Prostate gland (tissue), 2 donors: Measurements from ENCODE around the gene LMX1B.

Experiments
- POLR2A ChIP-seq: fragments of 450-650 bp; IDR thresholded peaks from one replicate; pipeline ENCODE4 v1.6.1; 2016; ENCODE audit warnings: antibody characterized with exemption, mild to moderate bottlenecking
- POLR2AphosphoS5 ChIP-seq: sonication (generic); formaldehyde crosslinking; IDR thresholded peaks from one replicate; pipeline ENCODE4 v1.6.1; 2017; ENCODE audit warnings: antibody characterized with exemption
- TF ChIP-seq, protein P1 (sequence below), 4 experiments: fragments of 200-600 bp in 2 of 4; fragments of 450-650 bp in 2 of 4; sonication (generic) in 2 of 4; IDR thresholded peaks; 1 replicate in 3 of 4; 2 replicates in 1 of 4; pipeline ENCODE4 v1.5.1; 2016 to 2019; ENCODE audit warnings: antibody characterized with exemption in 4 of 4, mild to moderate bottlenecking in 2 of 4, moderate library complexity in 2 of 4

DNA sequence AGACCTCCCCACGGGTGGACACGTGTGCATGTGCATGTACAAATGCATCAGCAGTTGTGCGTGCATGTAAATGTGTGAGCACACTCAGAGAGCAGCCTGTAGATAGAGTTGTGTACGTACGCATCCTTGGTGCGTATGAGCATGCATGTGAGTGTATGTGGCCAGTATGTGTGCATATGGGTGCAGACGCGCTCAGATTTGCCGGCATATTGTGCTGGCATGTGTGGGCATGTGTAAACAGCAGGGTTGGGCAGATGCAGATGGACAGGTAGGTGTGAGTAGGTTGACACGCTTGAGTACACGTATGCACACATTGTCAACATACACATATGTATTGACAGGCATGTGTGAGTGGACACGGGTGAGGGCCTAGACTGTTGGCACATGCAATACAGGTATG lies 56.5 kb downstream of the LMX1B start:
- TF ChIP-seq, protein P1, sequence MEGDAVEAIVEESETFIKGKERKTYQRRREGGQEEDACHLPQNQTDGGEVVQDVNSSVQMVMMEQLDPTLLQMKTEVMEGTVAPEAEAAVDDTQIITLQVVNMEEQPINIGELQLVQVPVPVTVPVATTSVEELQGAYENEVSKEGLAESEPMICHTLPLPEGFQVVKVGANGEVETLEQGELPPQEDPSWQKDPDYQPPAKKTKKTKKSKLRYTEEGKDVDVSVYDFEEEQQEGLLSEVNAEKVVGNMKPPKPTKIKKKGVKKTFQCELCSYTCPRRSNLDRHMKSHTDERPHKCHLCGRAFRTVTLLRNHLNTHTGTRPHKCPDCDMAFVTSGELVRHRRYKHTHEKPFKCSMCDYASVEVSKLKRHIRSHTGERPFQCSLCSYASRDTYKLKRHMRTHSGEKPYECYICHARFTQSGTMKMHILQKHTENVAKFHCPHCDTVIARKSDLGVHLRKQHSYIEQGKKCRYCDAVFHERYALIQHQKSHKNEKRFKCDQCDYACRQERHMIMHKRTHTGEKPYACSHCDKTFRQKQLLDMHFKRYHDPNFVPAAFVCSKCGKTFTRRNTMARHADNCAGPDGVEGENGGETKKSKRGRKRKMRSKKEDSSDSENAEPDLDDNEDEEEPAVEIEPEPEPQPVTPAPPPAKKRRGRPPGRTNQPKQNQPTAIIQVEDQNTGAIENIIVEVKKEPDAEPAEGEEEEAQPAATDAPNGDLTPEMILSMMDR (IDR thresholded peaks at IDR 0.05): no peak
- TF ChIP-seq POLR2A (no peak), POLR2AphosphoS5 (no peak)
